ENCODE measurements around the gene PCLO.

PCLO gene

DNA sequence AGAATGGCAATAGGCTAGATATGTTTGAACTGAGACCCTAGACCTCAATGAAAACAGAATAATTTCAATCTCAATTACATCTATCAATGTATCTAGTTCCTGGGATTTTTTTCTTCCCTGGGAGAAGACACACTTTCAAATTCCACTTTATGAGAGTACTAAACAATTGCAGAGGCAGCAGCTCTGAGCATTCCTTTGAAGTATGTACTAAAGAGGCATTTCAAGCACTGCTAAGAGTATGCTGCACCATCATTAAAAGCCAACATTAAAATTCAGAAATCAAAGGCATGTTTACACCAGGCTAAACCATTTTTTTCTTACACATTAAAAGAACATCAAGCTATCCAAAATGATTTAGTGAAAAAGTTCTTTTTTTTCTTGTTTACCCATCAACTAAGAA is 421.2 kb downstream of the PCLO start:
- FAIRE-seq (no peak), DNase-seq (ENCODE audit: insufficient read length, low spot score) (no peak)
- TF ChIP-seq, protein P1, sequence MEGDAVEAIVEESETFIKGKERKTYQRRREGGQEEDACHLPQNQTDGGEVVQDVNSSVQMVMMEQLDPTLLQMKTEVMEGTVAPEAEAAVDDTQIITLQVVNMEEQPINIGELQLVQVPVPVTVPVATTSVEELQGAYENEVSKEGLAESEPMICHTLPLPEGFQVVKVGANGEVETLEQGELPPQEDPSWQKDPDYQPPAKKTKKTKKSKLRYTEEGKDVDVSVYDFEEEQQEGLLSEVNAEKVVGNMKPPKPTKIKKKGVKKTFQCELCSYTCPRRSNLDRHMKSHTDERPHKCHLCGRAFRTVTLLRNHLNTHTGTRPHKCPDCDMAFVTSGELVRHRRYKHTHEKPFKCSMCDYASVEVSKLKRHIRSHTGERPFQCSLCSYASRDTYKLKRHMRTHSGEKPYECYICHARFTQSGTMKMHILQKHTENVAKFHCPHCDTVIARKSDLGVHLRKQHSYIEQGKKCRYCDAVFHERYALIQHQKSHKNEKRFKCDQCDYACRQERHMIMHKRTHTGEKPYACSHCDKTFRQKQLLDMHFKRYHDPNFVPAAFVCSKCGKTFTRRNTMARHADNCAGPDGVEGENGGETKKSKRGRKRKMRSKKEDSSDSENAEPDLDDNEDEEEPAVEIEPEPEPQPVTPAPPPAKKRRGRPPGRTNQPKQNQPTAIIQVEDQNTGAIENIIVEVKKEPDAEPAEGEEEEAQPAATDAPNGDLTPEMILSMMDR (IDR thresholded peaks at IDR 0.05; ENCODE audit: insufficient read depth, missing control alignments), result no peak

DNA sequence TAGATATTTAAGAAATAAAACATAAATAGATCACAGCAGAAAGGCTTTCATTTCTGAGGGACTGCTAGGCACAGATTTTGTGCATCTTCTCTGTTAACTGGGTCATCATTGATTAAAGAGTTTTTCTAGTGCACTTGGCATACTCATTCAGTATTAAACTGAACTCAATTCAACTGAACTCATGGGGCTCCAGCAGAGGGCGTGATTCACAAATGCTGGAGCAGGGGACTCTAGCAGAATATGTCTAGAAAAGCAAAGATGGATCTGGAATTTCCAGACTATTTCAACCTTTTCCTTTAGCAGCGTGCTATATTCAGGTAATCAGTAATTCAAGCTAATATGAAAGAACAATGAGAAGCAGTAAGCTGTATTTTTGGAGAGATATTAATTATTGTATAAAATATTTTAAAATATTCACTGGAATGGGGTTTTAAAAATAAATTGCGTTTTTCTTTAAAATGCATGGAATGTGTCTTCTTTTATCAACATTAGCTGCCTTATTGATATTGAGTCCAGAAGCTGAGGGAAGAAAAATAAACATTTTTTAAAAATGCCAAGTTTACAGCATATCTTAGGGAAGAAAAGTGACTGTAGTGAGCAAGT is 422.3 kb downstream of the PCLO start:
- TF ChIP-seq, protein P1 (IDR thresholded peaks at IDR 0.05; ENCODE audit: insufficient read depth, missing control alignments), result peak; percentile 88
- FAIRE-seq (peak; percentile 61), DNase-seq (ENCODE audit: insufficient read length, low spot score) (no peak)

DNA sequence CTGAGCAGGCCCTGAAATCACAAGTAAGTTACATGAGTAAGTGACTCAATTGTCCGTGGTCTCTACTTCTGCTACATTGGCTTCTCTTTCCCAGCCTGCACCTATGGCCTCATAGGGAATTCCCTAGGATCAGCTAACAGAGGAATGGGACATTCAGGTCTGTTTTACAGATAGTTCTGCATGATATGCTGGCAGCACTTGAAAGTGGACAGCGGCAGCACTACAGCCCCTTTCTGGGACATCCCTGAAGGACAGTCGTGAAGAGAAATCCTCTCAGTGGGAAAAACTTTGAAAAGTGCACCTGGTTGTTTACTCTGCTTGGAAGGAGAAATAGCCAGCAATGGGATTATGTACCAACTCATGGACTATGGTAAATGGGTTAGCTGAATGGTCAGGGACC is 426.1 kb downstream of the PCLO start:
- TF ChIP-seq, protein P1 (IDR thresholded peaks at IDR 0.05; ENCODE audit: insufficient read depth, missing control alignments), result no peak
- FAIRE-seq, result no peak
- no peak for DNase-seq (ENCODE audit: insufficient read length, low spot score)

DNA sequence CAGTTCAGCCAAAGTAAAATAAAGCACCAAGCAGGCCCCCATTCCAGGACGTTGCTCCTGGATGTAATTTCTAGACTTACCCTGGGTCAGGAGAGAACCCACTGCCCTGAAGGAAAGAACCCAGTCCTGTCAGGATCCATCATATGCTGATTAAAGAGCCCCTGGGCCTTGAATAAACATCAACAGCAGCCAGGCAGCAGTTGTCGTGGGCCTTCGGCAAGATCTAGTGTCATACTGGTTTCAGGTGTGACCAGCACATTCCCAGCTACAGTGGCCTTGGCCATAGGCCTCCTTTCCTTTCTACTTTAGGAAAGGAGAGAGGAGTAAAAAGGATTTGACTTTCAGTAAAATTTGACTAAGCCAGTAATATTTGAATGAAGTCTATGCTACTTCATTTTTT is 430.0 kb downstream of the PCLO start:
- TF ChIP-seq, protein P1 (IDR thresholded peaks at IDR 0.05; ENCODE audit: insufficient read depth, missing control alignments), result no peak
- DNase-seq (ENCODE audit: insufficient read length, low spot score) (no peak), FAIRE-seq (no peak)

DNA sequence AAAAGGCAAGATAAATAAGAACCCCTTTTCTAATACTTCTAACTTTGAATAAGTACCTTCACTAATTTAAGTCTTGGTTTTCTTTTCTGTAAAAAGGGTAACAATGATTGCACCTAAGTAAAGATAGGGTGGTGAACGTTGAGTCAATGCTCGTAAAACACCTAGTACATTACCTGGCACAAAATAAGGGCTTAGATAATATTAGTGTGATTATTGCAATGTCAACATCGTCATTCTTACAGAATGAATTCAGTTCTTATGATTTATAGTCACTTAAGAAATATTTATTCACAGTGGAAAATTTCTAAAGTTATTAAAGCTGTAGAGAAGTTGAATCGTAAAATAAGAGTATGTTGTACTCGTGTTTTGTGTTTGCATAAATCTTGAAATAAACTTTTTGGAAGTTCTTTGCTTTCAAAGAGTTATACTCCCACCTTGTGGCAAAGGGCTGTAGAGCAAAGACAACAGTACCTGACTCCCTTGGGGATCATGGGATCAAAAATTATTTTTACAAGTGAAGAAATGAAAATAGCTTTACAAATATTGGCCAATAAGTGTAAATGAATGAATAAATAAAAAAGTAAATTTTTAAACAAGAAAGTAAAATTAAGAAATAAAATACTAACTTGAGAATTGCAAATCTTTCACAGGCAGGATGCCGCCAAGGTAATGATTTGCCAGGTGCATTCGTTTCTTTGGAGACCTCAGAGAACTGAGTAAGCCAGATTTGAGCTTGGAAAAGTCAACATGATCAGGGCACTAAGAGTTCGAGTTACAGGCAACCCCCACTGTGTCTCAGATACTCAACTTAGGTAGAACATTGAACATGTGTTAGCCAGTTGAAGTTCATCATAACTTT is 433.3 kb downstream of the PCLO start:
- FAIRE-seq (peak; percentile 93), DNase-seq (ENCODE audit: insufficient read length, low spot score) (no peak)
- TF ChIP-seq, protein P1 (IDR thresholded peaks at IDR 0.05; ENCODE audit: insufficient read depth, missing control alignments), result peak; percentile 73

DNA sequence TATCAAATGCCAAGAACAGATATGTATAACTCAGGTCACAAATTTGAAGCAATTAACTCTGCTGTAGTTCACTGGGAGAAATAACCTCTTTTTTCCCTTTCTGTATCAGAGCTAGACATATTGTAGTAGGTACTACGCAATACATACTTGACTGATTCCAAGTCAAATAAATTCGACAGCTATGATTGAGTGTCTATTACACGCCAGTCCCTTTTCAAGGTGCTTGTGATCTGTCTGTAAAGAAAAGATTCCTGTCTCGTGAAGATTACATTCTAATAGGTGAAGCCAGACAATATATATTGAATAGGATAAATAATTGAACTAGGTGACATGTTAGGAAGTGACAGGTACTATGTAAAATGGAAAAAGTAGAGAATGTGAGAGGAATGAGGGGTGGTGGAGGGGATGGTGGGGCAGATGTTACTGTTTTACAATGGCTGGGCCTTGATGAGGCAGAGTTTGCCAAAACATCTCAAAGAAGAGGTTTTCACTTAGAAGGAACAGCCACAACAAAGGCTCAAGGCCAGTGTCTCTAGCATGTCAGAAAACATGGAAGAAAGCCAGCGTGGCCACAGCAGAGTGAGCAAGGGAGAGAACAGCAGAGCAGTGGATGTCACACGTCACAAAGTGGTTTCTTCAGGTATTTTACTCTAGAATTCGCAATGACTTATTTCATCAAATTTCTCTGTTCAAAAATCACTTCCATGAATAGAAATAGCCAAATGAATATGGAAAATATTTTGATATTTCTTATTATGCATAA is 436.5 kb downstream of the PCLO start:
- DNase-seq (ENCODE audit: insufficient read length, low spot score), result no peak
- TF ChIP-seq, protein P1 (IDR thresholded peaks at IDR 0.05; ENCODE audit: insufficient read depth, missing control alignments), result no peak
- no peak for FAIRE-seq

All from D721Med (cell line).